Ascending aorta (tissue), 2 donors: ENCODE data around the gene BRD7. TPM values are rescaled to one million over a fixed set of nuclear protein-coding genes. Genes with fewer than 3 reads are reported as not detected.

ENCODE experiments used
- DNase-seq, 2 donors: peaks; one replicate each; pipeline ENCODE4 v3.0.0-alpha.2; 2019; ENCODE audit warnings: low spot score in 2 of 2
- H3K27ac ChIP-seq, 2 donors: fragments of 200-600 bp; sonication (generic); one replicate each; pipeline ENCODE4 v1.5.1; 2016 to 2017; ENCODE audit warnings: mild to moderate bottlenecking in 1 of 2
- H3K27me3 ChIP-seq: fragments of 200-600 bp; sonication (generic); one replicate; pipeline ENCODE4 v1.5.1; 2017
- H3K36me3 ChIP-seq, 2 donors: fragments of 200-600 bp; sonication (generic); one replicate each; pipeline ENCODE4 v1.5.1; 2016
- H3K4me1 ChIP-seq, 2 donors: fragments of 200-600 bp; sonication (generic); one replicate each; pipeline ENCODE4 v1.5.1; 2016 to 2017; ENCODE audit warnings: mild to moderate bottlenecking in 1 of 2
- H3K4me3 ChIP-seq, 2 donors: fragments of 200-600 bp; sonication (generic); one replicate each; pipeline ENCODE4 v1.5.1; 2016 to 2017; ENCODE audit warnings: mild to moderate bottlenecking in 1 of 2
- H3K9me3 ChIP-seq, 2 donors: fragments of 200-600 bp; sonication (generic); one replicate each; pipeline ENCODE4 v1.5.1; 2016
- CTCF ChIP-seq, 3 experiments: fragments of 200-600 bp in 2 of 3; fragments of 450-650 bp in 1 of 3; sonication (generic) in 2 of 3; IDR thresholded peaks; one replicate each; pipeline ENCODE4 v1.5.1; 2016 to 2019; ENCODE audit warnings: antibody characterized with exemption in 3 of 3, mild to moderate bottlenecking in 1 of 3, moderate library complexity in 1 of 3
- intact Hi-C: fragments of 100-400 bp; cut with DNase I; formaldehyde crosslinking; loops from one replicate; pipeline ENCODE4 v1.15.1; 2023
- total RNA-seq: library from RNA; depleted of rRNA; stranded (reverse); fragments of >200 nt; gene quantifications from one replicate; pipeline ENCODE4 v1.1.0, GENCODE V29; 2016

Gene BRD7
- total RNA-seq, 1 donor from 2014 or later, result 17.7 TPM

- H3K27me3 ChIP-seq, result no peaks in the 10 kb centered on the region
- H3K9me3 ChIP-seq, result no peaks in the 10 kb centered on the region
- no peaks in the 10 kb centered on the region for H3K4me1 ChIP-seq
- H3K36me3 ChIP-seq, result peaks cover 3 to 11% of the 10 kb centered on the region in 2 donors
- no peak overlapping the region for H3K4me3 ChIP-seq
- intact Hi-C loops, result no loop called here
- no peak for TF ChIP-seq CTCF (IDR thresholded peaks at IDR 0.05)
- H3K27ac ChIP-seq, result no peak overlapping the region
- DNase-seq, result no peak
These were observed 77.9 kb downstream of the BRD7 start for GRCh38 chr16:50290856-50291255.

- H3K4me3 ChIP-seq, result no peak overlapping the region
- no peaks in the 10 kb centered on the region for H3K4me1 ChIP-seq
- peaks cover 3 to 11% of the 10 kb centered on the region in 2 donors for H3K36me3 ChIP-seq
- H3K9me3 ChIP-seq, result no peaks in the 10 kb centered on the region
- no peaks in the 10 kb centered on the region for H3K27me3 ChIP-seq
- TF ChIP-seq CTCF (IDR thresholded peaks at IDR 0.05), result no peak
- no peak overlapping the region for H3K27ac ChIP-seq
- DNase-seq, result no peak
- intact Hi-C loops, result no loop called here
These were observed 78.6 kb downstream of the BRD7 start for GRCh38 chr16:50289950-50290764.

GRCh38 chr16:50288920-50289319 is 79.9 kb downstream of the BRD7 start:
- Histone ChIP-seq H3K36me3 (peaks cover 1 to 11% of the 10 kb centered on the region in 2 donors), H3K4me1 (no peaks in the 10 kb centered on the region), H3K27ac (no peak overlapping the region), H3K9me3 (no peaks in the 10 kb centered on the region), H3K4me3 (no peak overlapping the region), H3K27me3 (no peaks in the 10 kb centered on the region)
- intact Hi-C loops, result no loop called here
- DNase-seq, result no peak
- no peak for TF ChIP-seq CTCF (IDR thresholded peaks at IDR 0.05)

GRCh38 chr16:50288026-50288425 is 80.8 kb downstream of the BRD7 start:
- no peak for TF ChIP-seq CTCF (IDR thresholded peaks at IDR 0.05)
- DNase-seq, result no peak
- intact Hi-C loops, result no loop called here
- H3K27ac ChIP-seq, result no peak overlapping the region
- H3K4me1 ChIP-seq, result no peaks in the 10 kb centered on the region
- H3K4me3 ChIP-seq, result no peak overlapping the region
- no peaks in the 10 kb centered on the region for H3K27me3 ChIP-seq
- no peaks in the 10 kb centered on the region for H3K9me3 ChIP-seq
- H3K36me3 ChIP-seq, result peaks cover 0 to 11% of the 10 kb centered on the region in 2 donors

- Histone ChIP-seq H3K36me3 (peaks cover 0 to 10% of the 10 kb centered on the region in 2 donors), H3K4me3 (no peak overlapping the region), H3K4me1 (peaks cover 0 to 2% of the 10 kb centered on the region in 2 donors), H3K27me3 (no peaks in the 10 kb centered on the region), H3K27ac (no peak overlapping the region), H3K9me3 (no peaks in the 10 kb centered on the region)
- no peak for DNase-seq
- intact Hi-C loops, result no loop called here
- TF ChIP-seq CTCF (IDR thresholded peaks at IDR 0.05), result no peak
These were observed 82.1 kb downstream of the BRD7 start for GRCh38 chr16:50286681-50287080.
